HCT116 (cell line): Measurements from ENCODE around the gene PRICKLE1. TPM values are rescaled to one million over a fixed set of nuclear protein-coding genes. Genes with fewer than 3 reads are reported as not detected.

Experiments
- ATAC-seq: fragments of 200-7000 bp; cut with Tn5 transposase; 2 replicates; pipeline ENCODE4 v1.9.1; 2020; ENCODE audit warnings: mild to moderate bottlenecking, moderate library complexity
- BruUV-seq: library from RNA; stranded (reverse); fragments of 400-500 nt; replicated peaks from 2 replicates; lab custom pipeline; 2021; lab: Mats Ljungman, UMichigan
- CTCF ChIA-PET: fragments of 300-600 bp; sonication (Branson Sonifier 250); formaldehyde crosslinking; loops from one replicate; lab custom pipeline; 2021; ENCODE audit warnings: antibody characterized with exemption; lab: Charles Lee
- POLR2A ChIA-PET: fragments of 300-600, 350-600 bp; sonication (Branson Sonifier 250); formaldehyde crosslinking; loops from one replicate; lab custom pipeline; 2021; ENCODE audit warnings: antibody characterized with exemption; lab: Charles Lee
- RAD21 ChIA-PET, 2 experiments: fragments of 300-600 bp; sonication (Branson Sonifier 250); formaldehyde crosslinking; loops; one replicate each; lab custom pipeline; 2023; ENCODE audit warnings: low total read pairs in 2 of 2; ENCODE audit not compliant: uncharacterized antibody in 2 of 2, unreplicated experiment in 2 of 2, low non-redundant PET in 1 of 2; lab: Charles Lee
- DNase-seq: peaks from one replicate; pipeline ENCODE4 v3.0.0-alpha.2; 2010; ENCODE audit warnings: low read depth, low spot score
- H2AFZ ChIP-seq: fragments of 200-600 bp; shearing (Covaris generic), sonication (generic); 2 replicates; pipeline ENCODE4 v1.6.1; 2017; ENCODE audit warnings: low read depth, mixed run types, mixed read lengths, antibody characterized with exemption, low read length; ENCODE audit not compliant: poor library complexity, severe bottlenecking
- H3K27ac ChIP-seq: 2 replicates; pipeline ENCODE4 v1.5.1; 2012; ENCODE audit warnings: low read depth, low read length
- H3K27me3 ChIP-seq: fragments of 200-600 bp; sonication (generic); 2 replicates; pipeline ENCODE4 v1.6.1; 2016; ENCODE audit warnings: mixed run types, low read length, mixed read lengths; ENCODE audit not compliant: insufficient read depth
- H3K36me3 ChIP-seq, 2 experiments: fragments of 200-500 bp in 1 of 2; fragments of 200-600 bp in 1 of 2; sonication (Bioruptor generic) in 1 of 2; sonication (generic) in 1 of 2; 2 replicates each; pipeline versions ENCODE4 v1.5.1 to v1.6.1; 2014 to 2016; ENCODE audit warnings: low read length in 2 of 2, inconsistent platforms in 1 of 2, mixed read lengths in 1 of 2, mixed run types in 1 of 2; ENCODE audit not compliant: insufficient read depth in 2 of 2, control insufficient read depth in 1 of 2
- H3K4me1 ChIP-seq, 2 experiments: fragments of 200-600 bp in 1 of 2; sonication (generic) in 1 of 2; 2 replicates each; pipeline versions ENCODE4 v1.5.1 to v1.6.1; 2012 to 2017; ENCODE audit warnings: low read length in 2 of 2, inconsistent platforms in 1 of 2, mild to moderate bottlenecking in 1 of 2, mixed read lengths in 1 of 2, mixed run types in 1 of 2, moderate library complexity in 1 of 2; ENCODE audit not compliant: insufficient read depth in 2 of 2, control insufficient read depth in 1 of 2
- H3K4me2 ChIP-seq: fragments of 200-600 bp; sonication (generic); 2 replicates; pipeline ENCODE4 v1.6.1; 2017; ENCODE audit warnings: mixed run types, low read length, mixed read lengths
- H3K4me3 ChIP-seq, 2 experiments: fragments of 200-600 bp in 1 of 2; sonication (generic) in 1 of 2; replicated peaks in 1 of 2; 2 replicates each; pipeline ENCODE4 v1.5.1; 2011 to 2016; ENCODE audit warnings: low read length in 2 of 2, control low read depth in 1 of 2, low read depth in 1 of 2, mild to moderate bottlenecking in 1 of 2, mixed read lengths in 1 of 2, mixed run types in 1 of 2
- H3K79me2 ChIP-seq: fragments of 200-600 bp; sonication (generic); 2 replicates; pipeline ENCODE4 v1.6.1; 2017; ENCODE audit warnings: mild to moderate bottlenecking, mixed run types, low read length, moderate library complexity, mixed read lengths; ENCODE audit not compliant: insufficient read depth
- H3K9ac ChIP-seq: fragments of 200-600 bp; sonication (generic); 2 replicates; pipeline ENCODE4 v1.6.1; 2016; ENCODE audit warnings: low read length, mixed read lengths
- H3K9me2 ChIP-seq: fragments of 200-600 bp; sonication (generic), shearing (Covaris generic); 2 replicates; pipeline ENCODE4 v1.6.1; 2017; ENCODE audit warnings: mixed run types, mild to moderate bottlenecking, moderate library complexity; ENCODE audit not compliant: insufficient read depth
- H3K9me3 ChIP-seq, 2 experiments: fragments of 200-500 bp in 1 of 2; fragments of 200-600 bp in 1 of 2; sonication (Bioruptor generic) in 1 of 2; sonication (generic) in 1 of 2; 2 replicates each; pipeline ENCODE4 v1.6.1; 2014 to 2017; ENCODE audit warnings: low read length in 2 of 2, mixed read lengths in 2 of 2, inconsistent platforms in 1 of 2, low read depth in 1 of 2, mild to moderate bottlenecking in 1 of 2, mixed run types in 1 of 2, moderate library complexity in 1 of 2; ENCODE audit not compliant: control insufficient read depth in 1 of 2, insufficient read depth in 1 of 2
- H4K20me1 ChIP-seq: fragments of 200-600 bp; sonication (generic), shearing (Covaris generic); 2 replicates; pipeline ENCODE4 v1.6.1; 2017; ENCODE audit warnings: mixed run types, mild to moderate bottlenecking, moderate library complexity; ENCODE audit not compliant: insufficient read depth
- CBX3 ChIP-seq: IDR thresholded peaks from 2 replicates; pipeline ENCODE4 v1.6.1; 2012; ENCODE audit warnings: low read depth
- CTCF ChIP-seq, 3 experiments: fragments of 200-600 bp in 1 of 3; sonication (generic) in 1 of 3; IDR thresholded peaks in 2 of 3; conservative IDR thresholded peaks in 1 of 3; 2 replicates each; pipeline ENCODE4 v1.5.1; 2012 to 2017; ENCODE audit warnings: low read depth in 2 of 3, low read length in 2 of 3, antibody characterized with exemption in 1 of 3, borderline replicate concordance in 1 of 3, control low read depth in 1 of 3, mild to moderate bottlenecking in 1 of 3, mixed read lengths in 1 of 3, mixed run types in 1 of 3, moderate library complexity in 1 of 3; ENCODE audit not compliant: insufficient read depth in 1 of 3
- POLR2AphosphoS5 ChIP-seq: IDR thresholded peaks from 2 replicates; pipeline ENCODE4 v1.6.1; 2011; ENCODE audit warnings: mild to moderate bottlenecking, low read depth, low read length, moderate library complexity
- RAD21 ChIP-seq: IDR thresholded peaks from 2 replicates; pipeline ENCODE4 v1.6.1; 2012; ENCODE audit warnings: low read depth, mild to moderate bottlenecking
- TCF7L2 ChIP-seq: IDR thresholded peaks from 2 replicates; pipeline ENCODE4 v1.7.0; 2011; ENCODE audit warnings: borderline replicate concordance, inconsistent platforms; ENCODE audit not compliant: insufficient read depth, insufficient read length; ENCODE audit errors: extremely low read depth
- intact Hi-C: fragments of 100-400 bp; cut with micrococcal nuclease; formaldehyde crosslinking; loops from 2 replicates; pipeline ENCODE4 v1.10.0; 2022
- total RNA-seq: library from RNA; stranded (reverse); gene quantifications from one replicate; pipeline ENCODE4 v1.2.1, GENCODE V29; 2021; ENCODE audit not compliant: unreplicated experiment
- TF ChIP-seq, protein P1 (sequence below): IDR thresholded peaks from 2 replicates; pipeline ENCODE4 v1.6.1; 2012; ENCODE audit warnings: low read depth

PRICKLE1 gene
- total RNA-seq, 1 experiment from 2014 or later = 1.3 TPM

DNA sequence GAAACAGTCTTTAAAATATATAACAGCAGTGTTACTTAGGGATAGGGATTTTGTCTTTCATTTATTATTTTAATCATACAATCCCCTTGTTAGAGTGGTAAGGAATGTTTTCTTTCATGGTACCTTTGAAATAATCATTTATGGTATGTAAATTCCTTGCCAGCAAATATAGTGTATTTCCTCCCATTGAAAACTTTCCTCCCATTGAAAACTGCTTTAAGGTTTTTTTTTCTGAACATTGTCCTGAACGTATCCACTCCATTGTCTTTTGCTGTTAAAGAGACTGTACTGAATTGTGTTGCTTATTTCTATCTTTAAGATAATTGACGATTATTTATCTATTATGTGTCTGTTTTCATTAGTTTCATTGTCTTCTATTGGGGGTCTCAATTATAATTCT is 180.1 kb downstream of the PRICKLE1 start (continued):
- no peak for TF ChIP-seq POLR2AphosphoS5
- TF ChIP-seq TCF7L2 = no peak
- TF ChIP-seq CBX3 = no peak
- no peak for TF ChIP-seq CTCF (IDR thresholded peaks at IDR 0.05 in 2 of 3, conservative IDR thresholded peaks at IDR 0.05 in 1 of 3; ENCODE audit: borderline replicate concordance in 1 of 3, insufficient read depth in 1 of 3, low read depth in 2 of 3, low read length in 2 of 3)
- TF ChIP-seq, protein P1, sequence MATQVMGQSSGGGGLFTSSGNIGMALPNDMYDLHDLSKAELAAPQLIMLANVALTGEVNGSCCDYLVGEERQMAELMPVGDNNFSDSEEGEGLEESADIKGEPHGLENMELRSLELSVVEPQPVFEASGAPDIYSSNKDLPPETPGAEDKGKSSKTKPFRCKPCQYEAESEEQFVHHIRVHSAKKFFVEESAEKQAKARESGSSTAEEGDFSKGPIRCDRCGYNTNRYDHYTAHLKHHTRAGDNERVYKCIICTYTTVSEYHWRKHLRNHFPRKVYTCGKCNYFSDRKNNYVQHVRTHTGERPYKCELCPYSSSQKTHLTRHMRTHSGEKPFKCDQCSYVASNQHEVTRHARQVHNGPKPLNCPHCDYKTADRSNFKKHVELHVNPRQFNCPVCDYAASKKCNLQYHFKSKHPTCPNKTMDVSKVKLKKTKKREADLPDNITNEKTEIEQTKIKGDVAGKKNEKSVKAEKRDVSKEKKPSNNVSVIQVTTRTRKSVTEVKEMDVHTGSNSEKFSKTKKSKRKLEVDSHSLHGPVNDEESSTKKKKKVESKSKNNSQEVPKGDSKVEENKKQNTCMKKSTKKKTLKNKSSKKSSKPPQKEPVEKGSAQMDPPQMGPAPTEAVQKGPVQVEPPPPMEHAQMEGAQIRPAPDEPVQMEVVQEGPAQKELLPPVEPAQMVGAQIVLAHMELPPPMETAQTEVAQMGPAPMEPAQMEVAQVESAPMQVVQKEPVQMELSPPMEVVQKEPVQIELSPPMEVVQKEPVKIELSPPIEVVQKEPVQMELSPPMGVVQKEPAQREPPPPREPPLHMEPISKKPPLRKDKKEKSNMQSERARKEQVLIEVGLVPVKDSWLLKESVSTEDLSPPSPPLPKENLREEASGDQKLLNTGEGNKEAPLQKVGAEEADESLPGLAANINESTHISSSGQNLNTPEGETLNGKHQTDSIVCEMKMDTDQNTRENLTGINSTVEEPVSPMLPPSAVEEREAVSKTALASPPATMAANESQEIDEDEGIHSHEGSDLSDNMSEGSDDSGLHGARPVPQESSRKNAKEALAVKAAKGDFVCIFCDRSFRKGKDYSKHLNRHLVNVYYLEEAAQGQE = no peak
- TF ChIP-seq, all 23 proteins: peak for 0

DNA sequence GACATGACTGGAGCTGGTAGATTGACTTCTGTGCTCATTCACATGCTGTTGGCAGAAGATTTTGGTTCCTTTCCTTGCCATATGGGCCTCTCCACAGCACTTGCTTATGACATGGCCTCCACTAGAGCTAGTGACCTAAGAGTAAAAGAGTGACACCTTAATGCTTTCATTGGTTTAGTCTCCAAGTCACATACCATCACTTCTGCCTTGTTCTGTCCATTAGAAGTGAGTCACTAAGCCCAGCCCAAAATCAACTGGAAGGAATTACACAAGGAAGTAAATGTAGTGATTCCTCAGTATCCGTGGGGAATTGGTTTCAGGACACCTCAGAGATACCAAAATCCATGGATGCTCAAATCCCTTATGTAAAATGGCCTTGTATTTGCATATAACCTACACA is 182.2 kb downstream of the PRICKLE1 start:
- no peaks in the 10 kb centered on the region for H4K20me1 ChIP-seq
- CTCF ChIA-PET = interaction anchor here (1.4 kb wide), 1 partner anchor 35 kb away, joined by 3 read pairs; no protein-coding TSS in a partner anchor
- H3K9ac ChIP-seq = no peak overlapping the region
- H3K27ac ChIP-seq = no peak overlapping the region
- no peaks in the 10 kb centered on the region for H3K9me2 ChIP-seq
- ATAC-seq = no peak
- H3K79me2 ChIP-seq = no peaks in the 10 kb centered on the region
- RAD21 ChIA-PET = no interaction called here
- H3K9me3 ChIP-seq = no peaks in the 10 kb centered on the region
- POLR2A ChIA-PET = no interaction called here
- H3K4me3 ChIP-seq = no peak overlapping the region
- H3K4me2 ChIP-seq = no peak overlapping the region
- intact Hi-C loops = no loop called here
- H3K4me1 ChIP-seq = no peaks in the 10 kb centered on the region; a peak in 2 of 4 replicates
- DNase-seq = no peak
- TF ChIP-seq RAD21 = no peak
- H3K36me3 ChIP-seq = no peaks in the 10 kb centered on the region
- H3K27me3 ChIP-seq = no peaks in the 10 kb centered on the region
- no TSS peak for BruUV-seq
- H2AFZ ChIP-seq = no peak overlapping the region
